Activated CD8-positive, alpha-beta memory T cell treated with anti-CD3 and anti-CD28 coated beads for 24 hours (primary cell): ENCODE results near the gene ST6GALNAC5.
"Not testable (repeated sequence)": the region's sequence is repeated elsewhere in the genome, so short reads cannot be mapped to it uniquely, and the experiment has no call there.

Experiments
- DNase-seq: peaks from one replicate; pipeline ENCODE4 v3.0.0-alpha.2; 2020

Gene ST6GALNAC5

GRCh38 chr1:76868154-76868882 is 1.0 kb downstream of the ST6GALNAC5 start:
- DNase-seq = peak; percentile 62

GRCh38 chr1:76868916-76869315 is 1.6 kb downstream of the ST6GALNAC5 start:
- no peak for DNase-seq

GRCh38 chr1:76870037-76870436 is 2.8 kb downstream of the ST6GALNAC5 start:
- no peak for DNase-seq

- DNase-seq = no peak
Observed at GRCh38 chr1:76871355-76871974, 4.2 kb downstream of the ST6GALNAC5 start.

GRCh38 chr1:76872944-76873343 is 5.7 kb downstream of the ST6GALNAC5 start:
- no peak for DNase-seq

DNA sequence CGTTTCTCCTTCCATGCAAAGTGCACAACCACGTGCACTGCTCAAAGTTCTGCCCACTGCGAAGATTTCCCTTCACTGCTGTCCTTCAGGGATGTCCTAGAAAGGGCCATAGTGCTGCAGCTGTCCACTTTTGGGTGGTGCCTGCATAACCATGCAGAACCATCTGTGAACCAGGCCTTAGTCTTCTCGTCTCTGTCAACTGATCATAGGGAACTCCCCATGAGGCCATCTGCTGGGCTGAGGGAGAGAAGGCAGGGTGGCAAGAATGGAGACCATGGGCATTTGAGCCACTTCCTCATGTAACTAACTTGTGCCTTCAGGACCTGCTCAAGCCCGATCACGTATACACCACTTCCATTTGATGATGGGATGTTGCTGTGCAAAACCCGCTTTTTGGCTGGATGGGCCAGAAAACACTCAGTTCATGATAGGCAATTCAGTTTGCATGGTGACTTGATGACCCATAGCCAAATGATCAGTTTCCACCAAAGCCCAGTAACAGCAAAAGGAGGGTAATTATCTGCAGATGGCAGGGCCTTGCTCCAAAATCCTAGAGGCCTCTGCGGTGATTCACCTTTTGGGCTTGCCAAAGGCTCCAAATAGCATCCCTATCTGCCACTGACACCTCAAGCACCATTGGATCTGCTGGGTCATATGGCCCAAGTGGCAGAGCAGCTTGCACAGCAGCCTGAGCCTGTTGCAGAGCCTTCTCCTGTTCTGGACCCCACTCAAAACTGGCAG is 9.5 kb downstream of the ST6GALNAC5 start:
- no peak for DNase-seq

- DNase-seq = not testable (repeated sequence)
Observed at GRCh38 chr1:76879014-76879413, 11.7 kb downstream of the ST6GALNAC5 start.

GRCh38 chr1:76881762-76882161 is 14.5 kb downstream of the ST6GALNAC5 start:
- DNase-seq = no peak

GRCh38 chr1:76891931-76892622 is 24.8 kb downstream of the ST6GALNAC5 start:
- DNase-seq = no peak

DNA sequence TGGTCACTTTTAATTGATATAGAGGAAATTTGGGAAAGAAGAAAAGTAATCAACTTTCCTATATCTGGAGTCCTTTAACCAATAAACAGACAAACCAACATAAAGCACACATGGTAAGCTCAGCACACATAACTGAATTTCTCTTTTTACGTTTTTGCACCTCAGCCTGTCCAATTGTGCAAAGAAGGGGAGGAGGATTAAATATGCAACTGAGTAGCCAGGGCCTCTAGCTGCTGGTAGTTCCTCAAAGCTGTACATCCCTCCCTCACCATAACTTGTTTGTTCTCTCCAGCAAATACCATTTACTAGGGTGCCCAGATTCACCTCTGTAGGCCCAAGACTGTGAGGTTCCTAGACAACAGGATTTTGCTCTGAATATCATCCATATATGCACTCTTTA is 25.4 kb downstream of the ST6GALNAC5 start:
- no peak for DNase-seq

- no peak for DNase-seq
Observed at GRCh38 chr1:76901158-76901767, 34.0 kb downstream of the ST6GALNAC5 start.

DNA sequence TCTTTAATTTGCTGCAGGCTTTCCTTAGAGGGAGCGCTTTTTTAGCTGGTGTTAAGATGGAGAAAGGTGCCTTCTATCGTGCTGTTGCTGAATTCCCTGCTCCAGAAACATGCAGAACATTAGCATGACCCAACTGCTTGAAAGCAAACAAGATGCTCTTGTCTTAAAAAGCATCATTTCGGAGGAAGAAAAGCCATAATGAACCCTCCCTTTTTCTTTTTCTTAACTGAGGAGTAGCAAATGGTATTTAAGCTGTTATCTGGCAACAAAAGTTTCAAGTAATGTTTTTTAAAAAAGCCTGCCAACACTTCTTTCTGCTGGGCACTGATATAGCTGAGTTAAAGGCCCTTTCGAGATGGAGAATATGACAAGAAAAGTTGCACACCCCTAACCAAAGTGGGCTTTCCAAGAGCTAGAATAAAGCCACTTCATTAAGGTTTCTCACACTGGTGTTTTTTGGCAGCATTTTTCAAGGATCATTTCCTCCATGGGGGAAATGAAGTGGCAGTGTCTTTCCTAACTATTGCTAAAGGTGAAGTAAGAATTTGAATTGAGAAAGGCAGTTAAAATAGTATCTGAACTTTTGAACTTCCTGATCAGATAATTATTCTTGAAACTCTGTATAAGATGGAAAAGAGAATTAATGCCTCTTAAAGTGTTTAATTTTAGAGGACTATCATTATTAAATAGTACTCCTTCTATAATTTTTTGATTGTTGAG is 38.8 kb downstream of the ST6GALNAC5 start:
- no peak for DNase-seq

- DNase-seq = no peak
Observed at GRCh38 chr1:76909311-76909710, 42.0 kb downstream of the ST6GALNAC5 start.

- no peak for DNase-seq
Observed at GRCh38 chr1:76919085-76919484, 51.8 kb downstream of the ST6GALNAC5 start.

GRCh38 chr1:76921590-76921989 is 54.3 kb downstream of the ST6GALNAC5 start:
- no peak for DNase-seq

- no peak for DNase-seq
Observed at GRCh38 chr1:76925825-76926224, 58.5 kb downstream of the ST6GALNAC5 start.

DNA sequence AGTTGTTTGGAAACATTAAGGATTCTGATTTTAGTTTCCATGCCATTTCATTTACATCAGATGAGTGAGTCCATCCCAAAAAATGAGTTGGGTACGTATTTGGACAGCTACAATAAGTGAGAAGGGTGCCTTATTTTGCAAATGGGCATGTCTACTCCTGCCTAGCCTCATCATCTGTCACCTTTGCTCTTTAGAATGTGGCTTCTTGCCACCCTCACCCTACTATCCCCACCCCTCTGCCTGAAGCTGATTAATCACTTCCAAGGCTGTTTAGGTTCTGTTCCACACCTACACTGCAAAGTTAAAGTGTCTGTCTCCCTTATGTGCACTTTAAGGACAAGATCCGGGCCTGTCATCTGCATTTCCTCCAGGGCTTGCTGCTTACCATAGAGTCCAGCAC is 61.2 kb downstream of the ST6GALNAC5 start:
- no peak for DNase-seq

DNA sequence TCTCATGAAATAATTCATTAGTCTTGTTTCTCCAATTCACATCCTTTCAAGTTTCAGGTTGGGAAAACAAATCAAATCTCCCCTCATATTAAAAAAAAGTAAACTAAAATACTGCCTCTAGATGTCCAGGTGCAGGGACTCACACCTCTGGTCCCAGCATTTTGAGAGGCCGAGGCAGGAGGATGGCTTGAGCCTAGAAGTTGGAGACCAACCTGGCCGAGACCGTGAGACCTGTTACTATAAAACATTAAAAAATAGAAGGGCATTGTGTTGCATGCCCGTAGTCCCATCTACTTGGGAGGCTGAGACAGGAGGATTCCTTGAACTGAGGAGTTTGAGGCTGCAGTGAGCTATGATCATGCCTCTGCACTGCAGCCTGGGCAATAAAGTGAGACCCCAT is 61.9 kb downstream of the ST6GALNAC5 start:
- no peak for DNase-seq

GRCh38 chr1:76933847-76934815 is 66.9 kb downstream of the ST6GALNAC5 start:
- no peak for DNase-seq

- DNase-seq = no peak
Observed at GRCh38 chr1:76938304-76938703, 71.0 kb downstream of the ST6GALNAC5 start.
